BJ (cell line): Measurements from ENCODE around the gene LRMDA. TPM values are rescaled to one million over a fixed set of nuclear protein-coding genes. Genes with fewer than 3 reads are reported as not detected.

ENCODE experiments used
- CTCF ChIA-PET: fragments of 350-600 bp; formaldehyde crosslinking; extraction: SDS; loops from one replicate; lab custom pipeline; 2021; ENCODE audit warnings: antibody characterized with exemption, inconsistent platforms; lab: Yijun Ruan, JAX
- POLR2A ChIA-PET: fragments of 300-600 bp; sonication (Branson Sonifier 250); formaldehyde crosslinking; extraction: SDS; loops from one replicate; lab custom pipeline; 2021; ENCODE audit warnings: antibody characterized with exemption; lab: Charles Lee
- DNase-seq: peaks from one replicate; pipeline ENCODE4 v3.0.0-alpha.2; 2011; ENCODE audit warnings: low read depth
- H3K27me3 ChIP-seq: 2 replicates; pipeline ENCODE4 v1.6.0; 2011; ENCODE audit warnings: low read length; ENCODE audit not compliant: control insufficient read depth, insufficient read depth
- H3K36me3 ChIP-seq: 2 replicates; pipeline ENCODE4 v1.5.1; 2011; ENCODE audit warnings: low read length; ENCODE audit not compliant: control insufficient read depth, insufficient read depth
- H3K4me3 ChIP-seq: 2 replicates; pipeline ENCODE4 v1.5.1; 2011; ENCODE audit warnings: low read depth, mild to moderate bottlenecking, control low read depth, low read length
- polyA plus RNA-seq: library from polyadenylated mRNA; depleted of rRNA; stranded (reverse); fragments of >200 nt; gene quantifications from 2 replicates; pipeline ENCODE4 v1.2.3, GENCODE V29; 2011
- TF ChIP-seq, protein P1 (sequence below): IDR thresholded peaks from 2 replicates; pipeline ENCODE4 v1.5.1; 2011; ENCODE audit warnings: low read depth, mild to moderate bottlenecking, control low read depth, inconsistent platforms, low read length, moderate library complexity; ENCODE audit not compliant: insufficient read depth

The LRMDA gene
- polyA plus RNA-seq, 1 experiment: not detected

DNA sequence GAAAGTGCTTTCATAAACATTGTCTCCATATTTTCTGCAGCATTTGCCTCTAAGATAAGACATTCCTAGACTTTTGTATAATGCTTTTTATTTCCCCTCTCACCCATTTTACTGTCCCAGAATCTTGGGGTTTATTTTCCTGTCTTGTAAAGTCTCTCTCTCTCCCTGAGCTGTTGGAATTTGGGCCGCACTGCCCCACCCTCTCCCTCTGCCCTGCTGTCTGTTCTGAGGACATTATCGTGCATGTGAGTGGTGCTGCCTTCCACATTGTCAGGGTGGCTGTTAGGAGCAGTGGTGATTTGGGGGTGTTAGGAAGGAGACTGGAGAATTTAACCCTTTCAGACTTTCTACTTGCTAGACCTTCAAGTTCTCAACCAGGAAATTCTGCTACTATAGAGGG is 16.7 kb downstream of the LRMDA start:
- Histone ChIP-seq H3K27me3 (no peaks in the 10 kb centered on the region; the same call in 1 of the 2 replicates), H3K4me3 (no peak overlapping the region), H3K36me3 (no peaks in the 10 kb centered on the region)
- POLR2A ChIA-PET: no interaction called here
- DNase-seq: no peak
- TF ChIP-seq, protein P1, sequence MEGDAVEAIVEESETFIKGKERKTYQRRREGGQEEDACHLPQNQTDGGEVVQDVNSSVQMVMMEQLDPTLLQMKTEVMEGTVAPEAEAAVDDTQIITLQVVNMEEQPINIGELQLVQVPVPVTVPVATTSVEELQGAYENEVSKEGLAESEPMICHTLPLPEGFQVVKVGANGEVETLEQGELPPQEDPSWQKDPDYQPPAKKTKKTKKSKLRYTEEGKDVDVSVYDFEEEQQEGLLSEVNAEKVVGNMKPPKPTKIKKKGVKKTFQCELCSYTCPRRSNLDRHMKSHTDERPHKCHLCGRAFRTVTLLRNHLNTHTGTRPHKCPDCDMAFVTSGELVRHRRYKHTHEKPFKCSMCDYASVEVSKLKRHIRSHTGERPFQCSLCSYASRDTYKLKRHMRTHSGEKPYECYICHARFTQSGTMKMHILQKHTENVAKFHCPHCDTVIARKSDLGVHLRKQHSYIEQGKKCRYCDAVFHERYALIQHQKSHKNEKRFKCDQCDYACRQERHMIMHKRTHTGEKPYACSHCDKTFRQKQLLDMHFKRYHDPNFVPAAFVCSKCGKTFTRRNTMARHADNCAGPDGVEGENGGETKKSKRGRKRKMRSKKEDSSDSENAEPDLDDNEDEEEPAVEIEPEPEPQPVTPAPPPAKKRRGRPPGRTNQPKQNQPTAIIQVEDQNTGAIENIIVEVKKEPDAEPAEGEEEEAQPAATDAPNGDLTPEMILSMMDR: no peak
- CTCF ChIA-PET: no interaction called here

DNA sequence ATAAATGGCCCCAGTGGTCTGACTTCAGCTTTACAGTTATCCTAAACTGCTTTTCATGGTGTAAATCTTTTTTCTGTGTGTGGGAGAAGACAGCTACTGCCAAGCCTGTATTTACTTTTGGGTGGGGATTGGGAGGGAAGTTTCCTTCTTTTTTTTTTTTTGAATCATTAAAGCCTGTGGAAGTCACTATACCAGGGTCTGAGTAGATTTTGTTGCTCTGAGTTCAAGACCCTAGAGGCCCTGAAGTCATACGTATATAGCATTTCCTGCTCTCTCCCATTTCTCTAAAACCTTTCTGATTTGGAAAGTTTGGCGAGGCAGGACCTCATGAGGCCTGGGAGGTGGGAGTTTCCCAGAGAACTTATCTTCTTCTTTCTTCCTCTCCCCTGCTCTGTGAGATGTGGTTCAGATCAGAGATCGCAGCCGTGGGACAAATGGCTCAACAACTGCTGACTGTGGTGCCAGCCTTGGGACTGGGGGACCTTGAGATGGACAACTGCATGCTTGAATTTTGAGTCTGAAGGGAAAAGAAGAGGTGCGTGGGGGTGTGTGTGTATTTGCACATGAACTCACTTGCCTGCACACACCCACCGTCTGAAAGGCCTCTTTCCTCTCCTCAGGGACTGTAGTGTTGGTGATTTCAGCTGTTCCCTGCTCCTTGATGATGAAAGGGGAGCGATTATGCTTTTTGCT is 18.1 kb downstream of the LRMDA start:
- no peaks in the 10 kb centered on the region; the same call in 1 of the 2 replicates for H3K27me3 ChIP-seq
- TF ChIP-seq, protein P1: no peak
- POLR2A ChIA-PET: no interaction called here
- H3K4me3 ChIP-seq: no peak overlapping the region
- no peak for DNase-seq
- no peaks in the 10 kb centered on the region for H3K36me3 ChIP-seq
- CTCF ChIA-PET: no interaction called here

DNA sequence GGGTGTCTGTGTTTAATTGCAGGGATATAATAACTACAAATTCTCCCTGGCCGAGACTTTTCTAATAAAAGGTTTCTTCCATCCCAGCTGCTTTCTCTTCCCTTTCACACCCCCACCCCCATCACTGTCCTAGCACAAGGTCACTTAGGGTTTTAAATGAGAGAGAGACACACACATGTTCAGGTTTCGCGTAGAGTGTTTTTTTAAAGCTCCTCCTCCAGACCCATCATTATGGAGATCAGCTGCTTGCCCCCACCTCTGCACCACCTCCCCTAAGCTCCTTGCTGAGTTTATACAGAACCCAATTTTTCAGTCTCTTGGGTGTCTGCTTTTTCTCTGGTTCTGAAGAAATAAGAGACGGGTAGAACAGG is 18.6 kb downstream of the LRMDA start:
- CTCF ChIA-PET: no interaction called here

DNA sequence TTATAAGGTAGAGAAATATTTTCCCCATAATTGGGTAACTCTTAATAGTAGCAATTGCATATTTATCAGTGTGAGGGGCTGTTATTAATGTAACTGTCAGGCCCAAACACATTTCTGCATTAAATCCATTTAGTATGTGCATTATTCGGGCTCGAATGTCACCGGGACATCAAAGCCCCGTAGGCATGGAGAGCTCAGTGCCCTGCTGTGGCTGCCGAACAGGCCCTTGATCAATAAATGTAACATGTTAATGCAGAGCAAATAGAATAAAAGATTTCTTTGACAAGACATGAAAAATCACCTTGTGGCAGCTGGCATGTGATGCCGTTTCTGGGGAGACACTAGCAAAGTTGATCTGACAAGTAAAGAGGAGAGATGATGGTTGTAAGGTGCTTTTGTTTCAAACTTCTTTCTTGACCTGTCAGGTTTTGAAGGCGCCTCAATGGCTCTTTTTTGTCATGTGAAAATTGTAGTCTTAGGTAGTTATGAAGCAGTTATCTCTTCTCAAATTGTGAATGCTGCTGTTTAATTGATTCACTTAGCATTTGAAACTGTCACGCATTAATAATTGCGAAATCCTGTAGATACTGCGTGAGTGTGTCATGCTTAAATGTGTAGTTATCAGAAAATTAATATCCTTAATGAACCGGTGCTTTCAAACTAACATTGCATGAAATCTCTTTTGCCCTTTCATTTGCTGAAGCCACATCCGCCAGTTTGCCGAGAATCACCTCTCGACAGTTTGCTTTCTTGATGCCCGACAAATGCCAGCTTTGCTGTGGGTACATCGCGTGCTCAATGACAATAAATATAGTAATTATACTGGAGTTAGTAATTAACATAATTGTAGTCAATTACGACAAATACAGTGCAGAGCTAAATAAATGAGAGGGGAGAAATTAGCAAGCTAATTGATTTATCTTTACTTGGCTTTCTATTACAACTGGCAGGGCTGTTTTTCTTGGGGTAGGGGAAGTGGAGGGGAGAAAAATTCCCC is 19.5 kb downstream of the LRMDA start:
- ChIA-PET CTCF (interaction anchor here (0.6 to 0.9 kb wide), 2 partner anchors 12 to 27 kb away, joined by 3 to 4 read pairs; no protein-coding TSS in a partner anchor), POLR2A (no interaction called here)
- TF ChIP-seq, protein P1: no peak
- Histone ChIP-seq H3K36me3 (no peaks in the 10 kb centered on the region), H3K27me3 (no peaks in the 10 kb centered on the region; the same call in 1 of the 2 replicates), H3K4me3 (no peak overlapping the region)
- no peak for DNase-seq

More for the DNA sequence above, 18.6 kb downstream of the LRMDA start:
- POLR2A ChIA-PET: no interaction called here
- H3K27me3 ChIP-seq: no peaks in the 10 kb centered on the region; the same call in 1 of the 2 replicates
- H3K4me3 ChIP-seq: no peak overlapping the region
- TF ChIP-seq, protein P1: no peak
- DNase-seq: no peak
- H3K36me3 ChIP-seq: no peaks in the 10 kb centered on the region

DNA sequence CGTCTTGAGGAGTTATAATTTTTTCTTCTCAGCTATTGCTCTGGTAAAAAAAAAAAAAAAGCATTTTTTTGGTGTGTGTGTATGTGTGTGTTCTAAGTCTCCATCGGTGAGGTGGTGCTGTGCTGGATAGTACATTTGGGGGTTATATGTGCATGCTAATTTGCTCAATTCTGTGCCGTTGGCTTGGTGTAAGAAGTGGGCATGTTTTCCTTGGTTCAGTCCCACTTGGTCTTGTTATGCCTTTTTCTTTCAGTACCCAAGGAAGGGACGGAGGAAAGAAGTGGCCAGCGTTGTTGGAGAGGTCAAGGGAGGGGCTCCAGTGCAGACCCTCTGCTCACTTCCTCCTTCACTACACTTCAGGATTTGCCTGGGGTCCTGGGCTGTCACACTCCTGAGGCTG is 20.4 kb downstream of the LRMDA start:
- no peaks in the 10 kb centered on the region; the same call in 1 of the 2 replicates for H3K27me3 ChIP-seq
- POLR2A ChIA-PET: no interaction called here
- CTCF ChIA-PET: interaction anchor here (0.6 to 0.9 kb wide), 2 partner anchors 11 to 28 kb away, joined by 3 to 4 read pairs; no protein-coding TSS in a partner anchor
- TF ChIP-seq, protein P1: no peak
- H3K36me3 ChIP-seq: no peaks in the 10 kb centered on the region
- DNase-seq: no peak
- no peak overlapping the region for H3K4me3 ChIP-seq
